A549 (cell line): ENCODE results near the gene OSCP1. TPM values are rescaled to one million over a fixed set of nuclear protein-coding genes. Genes with fewer than 3 reads are reported as not detected.

Experiments used
- ATAC-seq, 2 experiments: fragments of 200-7000 bp in 1 of 2; fragments of >200 bp in 1 of 2; cut with Nextera tagmentation in 1 of 2; cut with Tn5 transposase in 1 of 2; 3 replicates each; pipeline versions ENCODE4 v1.8.0 to v1.9.1; 2018 to 2020; ENCODE audit warnings: mild to moderate bottlenecking in 1 of 2, moderate library complexity in 1 of 2
- CTCF ChIA-PET: fragments of 300-600 bp; sonication (Branson Sonifier 250); formaldehyde crosslinking; extraction: SDS; loops from one replicate; lab custom pipeline; 2021; ENCODE audit warnings: antibody characterized with exemption, inconsistent platforms; lab: Yijun Ruan, JAX
- POLR2A ChIA-PET: fragments of 350-600 bp; formaldehyde crosslinking; extraction: SDS; loops from one replicate; lab custom pipeline; 2021; ENCODE audit warnings: antibody characterized with exemption, inconsistent platforms; lab: Yijun Ruan, JAX
- DNase-seq, 2 experiments: peaks; one replicate each; pipeline versions ENCODE4 v3.0.0 to v3.0.0-alpha.2; 2011 to 2016; ENCODE audit warnings: low read depth in 1 of 2, low spot score in 1 of 2
- FAIRE-seq: peaks from 2 replicates; lab custom pipeline; 2011; peaks lifted over from hg19 to GRCh38; lab: Jason Lieb, UNC
- H3K27ac ChIP-seq, 2 experiments: fragments of >200 bp; sonication (Bioruptor Twin); formaldehyde crosslinking; 3 replicates each; pipeline ENCODE4 v1.5.1; 2016 to 2017
- H3K4me1 ChIP-seq: fragments of >200 bp; sonication (Bioruptor Twin); formaldehyde crosslinking; 3 replicates; pipeline ENCODE4 v1.6.1; 2016
- H3K4me2 ChIP-seq: fragments of >200 bp; sonication (Bioruptor Twin); formaldehyde crosslinking; 3 replicates; pipeline ENCODE4 v1.6.1; 2016
- H3K4me3 ChIP-seq: fragments of >200 bp; sonication (Bioruptor Twin); formaldehyde crosslinking; 3 replicates; pipeline ENCODE4 v1.5.1; 2016
- H3K9me3 ChIP-seq: fragments of >200 bp; sonication (Bioruptor Twin); formaldehyde crosslinking; 3 replicates; pipeline ENCODE4 v1.6.1; 2016
- BHLHE40 ChIP-seq: IDR thresholded peaks from 2 replicates; pipeline ENCODE4 v1.6.1; 2012; ENCODE audit warnings: low read depth, low read length, inconsistent platforms
- CEBPB ChIP-seq, 2 experiments: fragments of >200 bp in 1 of 2; sonication (Bioruptor Twin) in 1 of 2; formaldehyde crosslinking in 1 of 2; IDR thresholded peaks; 2 replicates each; pipeline ENCODE4 v1.6.1; 2012 to 2016
- CHD2 ChIP-seq: fragments of 150-350 bp; IDR thresholded peaks from 2 replicates; pipeline ENCODE4 v1.6.1; 2014; ENCODE audit warnings: low read length; ENCODE audit not compliant: partially characterized antibody
- CHD4 ChIP-seq: fragments of 200-600 bp; sonication (generic); IDR thresholded peaks from 2 replicates; pipeline ENCODE4 v1.6.1; 2016; ENCODE audit warnings: antibody characterized with exemption, mild to moderate bottlenecking, borderline replicate concordance
- EP300 ChIP-seq, 2 experiments: fragments of >200 bp; sonication (Bioruptor Twin); formaldehyde crosslinking; IDR thresholded peaks; 2 replicates in 1 of 2; 3 replicates in 1 of 2; pipeline ENCODE4 v1.6.1; 2016 to 2017
- ESRRA ChIP-seq: fragments of 150-350 bp; IDR thresholded peaks from 2 replicates; pipeline ENCODE4 v1.6.1; 2014; ENCODE audit warnings: mild to moderate bottlenecking, low read length, borderline replicate concordance
- FOSL2 ChIP-seq, 2 experiments: fragments of 450-650 bp in 1 of 2; fragments of >200 bp in 1 of 2; sonication (Bioruptor Twin) in 1 of 2; formaldehyde crosslinking; IDR thresholded peaks; 2 replicates each; pipeline versions ENCODE4 v1.5.0 to v1.6.1; 2016 to 2020; ENCODE audit warnings: mild to moderate bottlenecking in 1 of 2, moderate library complexity in 1 of 2
- FOXS1 ChIP-seq: fragments of 250-450 bp; sonication (Bioruptor Pico); IDR thresholded peaks from 2 replicates; pipeline ENCODE4 v1.5.0; 2020; ENCODE audit warnings: mild to moderate bottlenecking, moderate library complexity
- GATA3 ChIP-seq: IDR thresholded peaks from 2 replicates; pipeline ENCODE4 v1.6.1; 2012; ENCODE audit warnings: borderline replicate concordance
- HEYL ChIP-seq: fragments of 250-450 bp; sonication (Bioruptor Pico); IDR thresholded peaks from 2 replicates; pipeline ENCODE4 v1.8.0; 2021; ENCODE audit warnings: mild to moderate bottlenecking, moderate library complexity
- HOXA7 ChIP-seq: fragments of 250-450 bp; sonication (Bioruptor Pico); IDR thresholded peaks from 2 replicates; pipeline ENCODE4 v1.5.0; 2020; ENCODE audit warnings: mild to moderate bottlenecking, moderate library complexity
- HOXB5 ChIP-seq: fragments of 250-450 bp; sonication (Bioruptor Pico); IDR thresholded peaks from 2 replicates; pipeline ENCODE4 v1.5.0; 2020; ENCODE audit warnings: mild to moderate bottlenecking, moderate library complexity
- JUN ChIP-seq, 2 experiments: fragments of >200 bp; sonication (Bioruptor Twin); formaldehyde crosslinking; IDR thresholded peaks; 2 replicates in 1 of 2; 3 replicates in 1 of 2; pipeline ENCODE4 v1.6.1; 2016 to 2017
- KDM5A ChIP-seq: fragments of 200-600 bp; sonication (generic); IDR thresholded peaks from 2 replicates; pipeline ENCODE4 v1.6.1; 2016; ENCODE audit warnings: antibody characterized with exemption, mild to moderate bottlenecking
- MAFK ChIP-seq: fragments of 450-650 bp; IDR thresholded peaks from 2 replicates; pipeline ENCODE4 v1.6.1; 2014; ENCODE audit not compliant: partially characterized antibody
- RAD21 ChIP-seq, 2 experiments: fragments of >200 bp in 1 of 2; sonication (Bioruptor Twin) in 1 of 2; formaldehyde crosslinking in 1 of 2; IDR thresholded peaks in 1 of 2; conservative IDR thresholded peaks in 1 of 2; 2 replicates in 1 of 2; 3 replicates in 1 of 2; pipeline ENCODE4 v1.6.1; 2012 to 2018; ENCODE audit warnings: inconsistent platforms in 1 of 2
- RARB ChIP-seq: fragments of 250-450 bp; sonication (Bioruptor Pico); IDR thresholded peaks from 2 replicates; pipeline ENCODE4 v1.8.0; 2021; ENCODE audit warnings: mild to moderate bottlenecking, moderate library complexity
- RFX5 ChIP-seq: fragments of 450-650 bp; IDR thresholded peaks from 2 replicates; pipeline ENCODE4 v1.7.1; 2014; ENCODE audit warnings: antibody characterized with exemption, mild to moderate bottlenecking, moderate library complexity
- RNF2 ChIP-seq: fragments of 200-600 bp; sonication (generic); IDR thresholded peaks from 2 replicates; pipeline ENCODE4 v1.6.1; 2016; ENCODE audit warnings: low read depth, mild to moderate bottlenecking, antibody characterized with exemption, moderate library complexity, borderline replicate concordance
- SMC3 ChIP-seq: fragments of >200 bp; sonication (Bioruptor Twin); formaldehyde crosslinking; IDR thresholded peaks from 3 replicates; pipeline ENCODE4 v1.6.1; 2018; ENCODE audit warnings: inconsistent platforms
- SREBF2 ChIP-seq: fragments of 450-650 bp; IDR thresholded peaks from 2 replicates; pipeline ENCODE4 v1.6.1; 2014; ENCODE audit warnings: mild to moderate bottlenecking, moderate library complexity
- TFCP2L1 ChIP-seq: fragments of 250-450 bp; sonication (Bioruptor Pico); IDR thresholded peaks from 2 replicates; pipeline ENCODE4 v1.5.0; 2021; ENCODE audit warnings: mild to moderate bottlenecking
- WGBS: methylation state at CpG from one replicate; pipeline ENCODE4 v1.1.6; 2017; ENCODE audit errors: missing lambda C conversion rate; 5-methylcytosine and 5-hydroxymethylcytosine counted together
- polyA plus RNA-seq, 4 experiments: library from polyadenylated mRNA; depleted of rRNA in 3 of 4; stranded (reverse); fragments of >200 nt; fragmentation: RNase III in 1 of 4; extraction: RNeasy Plus Mini Kit Qiagen cat#74134 plus additional on column Dnase treatment in 1 of 4; gene quantifications; 2 replicates in 3 of 4; 3 replicates in 1 of 4; pipeline ENCODE4 v1.2.3, GENCODE V29; 2011 to 2017
- TF ChIP-seq, protein P1 (sequence below): fragments of >200 bp; sonication (Bioruptor Twin); formaldehyde crosslinking; IDR thresholded peaks from 2 replicates; pipeline ENCODE4 v1.6.1; 2016
- TF ChIP-seq, protein P2 (sequence below): IDR thresholded peaks from 2 replicates; pipeline ENCODE4 v1.6.1; 2012
- TF ChIP-seq, protein P3 (sequence below): IDR thresholded peaks from 2 replicates; pipeline ENCODE4 v1.6.1; 2012; ENCODE audit warnings: low read depth, borderline replicate concordance

The OSCP1 gene
- polyA plus RNA-seq, 2 of the 4 experiments (the other 2 are of a cell fraction) = 4.6 to 6.6 TPM

DNA sequence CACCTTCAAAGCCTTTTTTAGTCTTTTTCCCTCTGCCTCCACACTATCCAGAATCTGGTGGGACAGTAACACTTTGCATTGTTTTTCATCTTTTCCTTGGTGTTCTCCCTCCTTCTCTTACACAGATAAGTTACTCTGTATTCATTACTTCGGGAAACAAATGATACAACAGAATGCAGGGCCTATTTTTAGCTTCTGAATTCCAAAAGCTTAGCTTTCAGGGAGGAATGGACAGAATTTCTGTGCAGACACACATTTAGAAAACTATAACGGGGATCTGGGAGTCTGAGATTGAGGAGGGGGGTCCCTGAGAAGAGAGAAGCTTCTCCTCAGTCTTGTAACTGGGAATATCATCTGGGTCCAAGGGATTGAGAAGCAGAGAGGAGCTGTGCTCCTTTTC is 61.0 kb downstream of the OSCP1 start:
- WGBS = 57% methylated on average over 2 of the region's 2 CpGs
- Histone ChIP-seq H3K9me3 (no peaks in the 10 kb centered on the region), H3K27ac (peak overlapping the region in 1 of 2 experiments; percentile 37; a peak in 1 of 6 replicates), H3K4me3 (no peak overlapping the region), H3K4me1 (peaks cover 21% of the 10 kb centered on the region), H3K4me2 (no peak overlapping the region)
- CTCF ChIA-PET = interaction anchor here (1.5 to 2.3 kb wide), 4 partner anchors 8 to 239 kb away, joined by 5 to 14 read pairs (median 8); partner anchors contain the start of gene LSM10
- POLR2A ChIA-PET = no interaction called here
- DNase-seq = no peak
- TF ChIP-seq EP300 (IDR thresholded peaks at IDR 0.05) (no peak), ESRRA (no peak), HOXA7 (CRISPR knock-in tag) (no peak), SREBF2 (no peak), TFCP2L1 (CRISPR knock-in tag) (no peak), RNF2 (no peak), MAFK (no peak), BHLHE40 (no peak), KDM5A (no peak), SMC3 (no peak), JUN (IDR thresholded peaks at IDR 0.05) (no peak), FOSL2 (IDR thresholded peaks at IDR 0.05) (no peak), FOSL2 (CRISPR knock-in tag; IDR thresholded peaks at IDR 0.05) (no peak)
- TF ChIP-seq, protein P1, sequence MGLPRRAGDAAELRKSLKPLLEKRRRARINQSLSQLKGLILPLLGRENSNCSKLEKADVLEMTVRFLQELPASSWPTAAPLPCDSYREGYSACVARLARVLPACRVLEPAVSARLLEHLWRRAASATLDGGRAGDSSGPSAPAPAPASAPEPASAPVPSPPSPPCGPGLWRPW = no peak
- TF ChIP-seq, protein P2, sequence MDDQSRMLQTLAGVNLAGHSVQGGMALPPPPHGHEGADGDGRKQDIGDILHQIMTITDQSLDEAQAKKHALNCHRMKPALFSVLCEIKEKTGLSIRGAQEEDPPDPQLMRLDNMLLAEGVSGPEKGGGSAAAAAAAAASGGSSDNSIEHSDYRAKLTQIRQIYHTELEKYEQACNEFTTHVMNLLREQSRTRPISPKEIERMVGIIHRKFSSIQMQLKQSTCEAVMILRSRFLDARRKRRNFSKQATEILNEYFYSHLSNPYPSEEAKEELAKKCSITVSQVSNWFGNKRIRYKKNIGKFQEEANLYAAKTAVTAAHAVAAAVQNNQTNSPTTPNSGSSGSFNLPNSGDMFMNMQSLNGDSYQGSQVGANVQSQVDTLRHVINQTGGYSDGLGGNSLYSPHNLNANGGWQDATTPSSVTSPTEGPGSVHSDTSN = no peak
- TF ChIP-seq, protein P3, sequence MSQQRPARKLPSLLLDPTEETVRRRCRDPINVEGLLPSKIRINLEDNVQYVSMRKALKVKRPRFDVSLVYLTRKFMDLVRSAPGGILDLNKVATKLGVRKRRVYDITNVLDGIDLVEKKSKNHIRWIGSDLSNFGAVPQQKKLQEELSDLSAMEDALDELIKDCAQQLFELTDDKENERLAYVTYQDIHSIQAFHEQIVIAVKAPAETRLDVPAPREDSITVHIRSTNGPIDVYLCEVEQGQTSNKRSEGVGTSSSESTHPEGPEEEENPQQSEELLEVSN = no peak
- no peak for ATAC-seq
- FAIRE-seq = no peak

DNA sequence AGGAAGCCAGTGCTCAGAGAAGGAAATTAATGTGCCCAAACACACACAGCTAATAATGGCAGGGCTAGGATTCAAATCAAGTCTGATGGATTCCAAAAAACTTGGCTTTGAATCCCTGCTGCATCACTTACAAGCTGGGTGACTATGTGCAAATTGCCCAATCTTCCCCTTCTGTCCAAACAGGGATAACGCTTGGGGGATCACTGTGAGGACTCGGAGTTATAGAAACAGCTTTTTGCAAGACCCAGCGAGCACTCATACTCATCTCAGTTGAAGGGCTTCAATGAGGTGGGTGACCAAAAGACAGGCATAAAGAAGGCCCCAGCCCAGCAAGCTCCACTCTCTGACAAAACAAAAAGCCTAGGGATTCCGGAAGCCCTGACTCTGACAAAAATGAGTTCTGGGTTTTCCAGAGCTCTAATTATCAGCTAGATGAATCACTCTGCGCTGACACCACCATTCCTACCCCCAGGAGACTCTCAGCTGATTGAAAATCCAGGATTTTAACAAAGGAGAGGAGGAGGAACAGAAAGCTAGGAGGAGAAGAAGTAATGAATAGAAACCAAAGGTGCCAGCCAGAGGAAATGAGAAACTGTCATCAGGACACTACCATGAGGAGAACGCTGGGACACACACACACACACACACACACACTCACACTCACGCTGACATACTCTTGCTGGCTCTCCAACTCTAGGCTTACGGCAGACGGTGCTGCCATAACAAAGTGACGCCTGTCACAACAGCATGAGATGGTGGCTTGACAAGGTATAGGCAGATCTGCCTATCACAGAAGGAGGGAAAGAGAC is 62.9 kb downstream of the OSCP1 start:
- H3K9me3 ChIP-seq = no peaks in the 10 kb centered on the region
- FAIRE-seq = no peak
- peak overlapping the region; percentile 96 to 100 for H3K27ac ChIP-seq
- TF ChIP-seq CEBPB (IDR thresholded peaks at IDR 0.05) (peak in 1 of 2 experiments; percentile 26; a peak in 1 of 4 replicates), GATA3 (no peak)
- CTCF ChIA-PET = interaction anchor here (1.0 to 4.2 kb wide), 7 partner anchors 9 to 1296 kb away, joined by 3 to 25 read pairs (median 3); partner anchors contain the start of gene LSM10
- peak overlapping the region; percentile 63; the same call in 2 of the 3 replicates for H3K4me3 ChIP-seq
- POLR2A ChIA-PET = interaction anchor here (0.6 to 3.7 kb wide), 10 partner anchors 10 to 238 kb away, joined by 3 to 40 read pairs (median 6); partner anchors contain the start of genes LSM10, OSCP1 and TRAPPC3
- WGBS = 72% methylated on average over 10 of the region's 10 CpGs
- no peak for DNase-seq
- H3K4me1 ChIP-seq = peaks cover 28% of the 10 kb centered on the region
- H3K4me2 ChIP-seq = peak overlapping the region; percentile 98
- no peak for ATAC-seq

DNA sequence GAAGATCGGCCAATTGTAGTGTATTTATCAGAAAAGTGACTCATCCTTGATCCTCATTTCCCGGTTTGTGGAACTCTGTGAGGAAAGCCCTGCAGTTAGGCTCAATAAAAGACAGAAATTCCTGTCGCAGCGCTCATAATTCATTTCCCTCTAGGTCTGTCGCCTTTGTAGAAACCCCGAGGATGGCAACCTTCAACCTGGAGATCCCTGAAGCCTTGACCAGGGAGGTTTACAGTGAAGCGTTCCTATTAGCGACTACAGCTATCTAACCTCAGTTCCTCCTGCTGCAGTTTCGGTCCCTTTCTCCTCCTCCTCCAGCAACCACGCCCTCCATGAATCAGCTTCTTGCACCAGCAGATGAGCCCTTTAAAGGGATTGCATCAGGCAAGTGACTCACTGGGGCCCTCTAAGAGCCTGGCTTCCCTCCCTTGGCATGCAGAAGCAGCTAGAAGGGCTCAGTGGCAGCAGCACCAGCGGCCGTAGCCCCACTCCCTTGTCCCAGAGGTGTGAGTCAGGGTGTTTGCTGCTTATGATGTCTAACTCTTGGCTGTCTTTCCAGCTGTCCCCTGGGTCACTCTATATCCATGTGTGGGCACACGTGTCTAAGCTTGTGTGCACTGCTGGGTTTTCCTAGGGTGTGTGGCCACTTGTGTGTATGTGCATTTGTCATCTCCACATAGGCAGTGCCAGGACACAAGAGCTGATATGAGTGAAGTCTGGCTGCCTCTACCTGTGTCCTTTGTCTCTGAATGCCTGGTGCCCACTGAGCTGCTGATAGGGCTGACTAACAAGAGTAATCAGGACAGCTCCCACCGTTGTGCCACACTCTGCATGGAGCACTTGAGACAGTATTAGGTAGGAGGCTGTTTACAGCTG is 63.7 kb downstream of the OSCP1 start:
- FAIRE-seq = peak; percentile 49
- CTCF ChIA-PET = interaction anchor here (0.7 to 4.2 kb wide), 8 partner anchors 10 to 1297 kb away, joined by 3 to 25 read pairs (median 3); partner anchors contain the start of gene LSM10
- H3K4me3 ChIP-seq = peak overlapping the region; percentile 63
- WGBS = under 1% methylated on average over 13 of the region's 14 CpGs
- POLR2A ChIA-PET = interaction anchor here (0.7 to 3.7 kb wide), 10 partner anchors 11 to 237 kb away, joined by 3 to 40 read pairs (median 6); partner anchors contain the start of genes LSM10, OSCP1 and TRAPPC3
- peak; percentile 96 to 98 for DNase-seq
- no peaks in the 10 kb centered on the region for H3K9me3 ChIP-seq
- H3K4me2 ChIP-seq = peak overlapping the region; percentile 98
- H3K4me1 ChIP-seq = peaks cover 28% of the 10 kb centered on the region
- ATAC-seq = peak; percentile 86 to 90
- H3K27ac ChIP-seq = peak overlapping the region; percentile 96 to 100
- no peak for TF ChIP-seq ESRRA
- TF ChIP-seq, protein P3 = peak; percentile 67; the same call in 1 of the 2 replicates
- no peak for TF ChIP-seq CHD4
- TF ChIP-seq RARB = no peak
- TF ChIP-seq HEYL (CRISPR knock-in tag) = no peak
- TF ChIP-seq CHD2 = no peak
- no peak for TF ChIP-seq HOXB5 (CRISPR knock-in tag)
- TF ChIP-seq CEBPB (IDR thresholded peaks at IDR 0.05) = peak; percentile 83 to 98
- no peak for TF ChIP-seq FOXS1 (CRISPR knock-in tag)
- peak; percentile 24; the same call in 1 of the 3 replicates for TF ChIP-seq SMC3
- TF ChIP-seq JUN (IDR thresholded peaks at IDR 0.05) = peak; percentile 82 to 84; a peak in 4 of 5 replicates
- peak; percentile 56; the same call in 1 of the 2 replicates for TF ChIP-seq GATA3
- peak in 1 of 2 experiments; percentile 21; a peak in 1 of 5 replicates for TF ChIP-seq RAD21 (conservative IDR thresholded peaks at IDR 0.05 in 1 of 2, IDR thresholded peaks at IDR 0.05 in 1 of 2)
- TF ChIP-seq RFX5 = no peak
